ENCODE data around the gene IFNW1. TPM values are rescaled to one million over a fixed set of nuclear protein-coding genes. Genes with fewer than 3 reads are reported as not detected.
"Not testable (repeated sequence)": the region's sequence is repeated elsewhere in the genome, so short reads cannot be mapped to it uniquely, and the experiment has no call there.

The IFNW1 gene
- total and polyA plus RNA-seq, 8 donors, result not detected

DNA sequence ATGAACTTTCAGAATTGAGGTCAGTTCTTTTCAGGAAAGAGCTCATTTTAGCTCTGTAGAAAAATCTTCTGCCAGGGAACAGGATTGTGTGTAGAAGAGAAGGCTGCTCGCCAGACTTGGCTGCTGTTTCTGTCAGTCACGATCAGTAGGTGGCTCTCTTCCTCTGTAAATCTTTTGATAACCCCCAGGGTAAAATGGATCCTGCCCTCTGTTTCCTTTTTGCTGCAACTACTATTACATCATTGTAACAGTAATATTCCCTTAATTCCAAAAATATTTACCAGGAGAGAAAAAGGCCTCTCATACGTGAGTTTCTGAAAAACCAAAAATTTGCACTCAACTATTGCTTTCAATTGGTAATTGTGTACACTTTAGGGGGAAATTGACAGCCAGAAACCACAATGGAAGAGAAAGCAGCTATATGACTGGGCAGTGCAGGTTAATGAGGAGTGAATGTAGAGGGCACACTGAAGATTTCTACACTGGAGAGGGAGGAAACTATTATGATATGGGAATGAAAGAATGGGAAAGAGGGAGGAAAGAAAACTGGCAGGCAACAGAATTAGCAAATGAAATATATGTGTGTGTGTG is 12.5 kb upstream of the IFNW1 start:
- no peak overlapping the region for H3K27ac ChIP-seq
- TF ChIP-seq, protein P1, sequence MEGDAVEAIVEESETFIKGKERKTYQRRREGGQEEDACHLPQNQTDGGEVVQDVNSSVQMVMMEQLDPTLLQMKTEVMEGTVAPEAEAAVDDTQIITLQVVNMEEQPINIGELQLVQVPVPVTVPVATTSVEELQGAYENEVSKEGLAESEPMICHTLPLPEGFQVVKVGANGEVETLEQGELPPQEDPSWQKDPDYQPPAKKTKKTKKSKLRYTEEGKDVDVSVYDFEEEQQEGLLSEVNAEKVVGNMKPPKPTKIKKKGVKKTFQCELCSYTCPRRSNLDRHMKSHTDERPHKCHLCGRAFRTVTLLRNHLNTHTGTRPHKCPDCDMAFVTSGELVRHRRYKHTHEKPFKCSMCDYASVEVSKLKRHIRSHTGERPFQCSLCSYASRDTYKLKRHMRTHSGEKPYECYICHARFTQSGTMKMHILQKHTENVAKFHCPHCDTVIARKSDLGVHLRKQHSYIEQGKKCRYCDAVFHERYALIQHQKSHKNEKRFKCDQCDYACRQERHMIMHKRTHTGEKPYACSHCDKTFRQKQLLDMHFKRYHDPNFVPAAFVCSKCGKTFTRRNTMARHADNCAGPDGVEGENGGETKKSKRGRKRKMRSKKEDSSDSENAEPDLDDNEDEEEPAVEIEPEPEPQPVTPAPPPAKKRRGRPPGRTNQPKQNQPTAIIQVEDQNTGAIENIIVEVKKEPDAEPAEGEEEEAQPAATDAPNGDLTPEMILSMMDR (IDR thresholded peaks at IDR 0.05), result no peak
- no peaks in the 10 kb centered on the region for H3K4me1 ChIP-seq
- FAIRE-seq, result no peak
- H3K9me3 ChIP-seq, result no peaks in the 10 kb centered on the region
- intact Hi-C loops (cut with DNase I), result no loop called here
- no peak overlapping the region for H3K4me3 ChIP-seq
- no peak for DNase-seq
- H3K36me3 ChIP-seq, result no peaks in the 10 kb centered on the region
- WGBS, 2 donors, result 12 to 17% methylated on average over 3 of the region's 3 CpGs
- peak in 2 of 4 donors; percentile 45 to 49 for ATAC-seq
- no peaks in the 10 kb centered on the region for H3K27me3 ChIP-seq

DNA sequence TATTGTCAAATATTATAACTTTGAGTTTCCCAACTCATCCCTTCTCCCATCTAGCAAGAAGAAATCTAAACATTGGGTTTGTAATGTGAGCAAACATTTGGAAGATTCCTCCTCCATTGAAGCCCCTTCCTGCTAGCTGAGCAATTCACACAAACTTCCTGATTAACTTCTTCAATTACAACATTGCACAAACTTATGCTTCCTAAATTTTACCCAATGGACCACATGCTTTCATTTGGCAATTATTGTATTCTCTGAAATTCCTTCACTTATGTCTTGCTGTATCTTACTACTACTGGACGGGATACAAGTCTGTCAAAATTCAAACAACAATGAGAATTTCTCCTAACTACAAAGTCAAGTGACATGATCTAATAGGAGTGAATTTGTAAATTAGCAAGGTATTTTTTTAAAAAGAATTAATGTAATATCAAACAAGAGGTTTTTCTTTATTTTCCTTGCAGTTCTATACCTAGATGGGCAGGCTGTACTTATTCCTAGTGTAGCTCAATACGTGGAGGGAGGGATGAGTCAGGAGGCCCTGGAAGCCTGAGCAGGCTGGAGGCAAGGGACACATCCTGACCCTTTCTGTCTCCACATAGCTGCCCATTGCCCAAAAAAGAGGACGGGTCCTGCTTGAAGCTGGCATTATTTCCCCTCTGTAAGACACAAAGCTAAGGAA is 11.8 kb upstream of the IFNW1 start:
- no peak for FAIRE-seq

DNA sequence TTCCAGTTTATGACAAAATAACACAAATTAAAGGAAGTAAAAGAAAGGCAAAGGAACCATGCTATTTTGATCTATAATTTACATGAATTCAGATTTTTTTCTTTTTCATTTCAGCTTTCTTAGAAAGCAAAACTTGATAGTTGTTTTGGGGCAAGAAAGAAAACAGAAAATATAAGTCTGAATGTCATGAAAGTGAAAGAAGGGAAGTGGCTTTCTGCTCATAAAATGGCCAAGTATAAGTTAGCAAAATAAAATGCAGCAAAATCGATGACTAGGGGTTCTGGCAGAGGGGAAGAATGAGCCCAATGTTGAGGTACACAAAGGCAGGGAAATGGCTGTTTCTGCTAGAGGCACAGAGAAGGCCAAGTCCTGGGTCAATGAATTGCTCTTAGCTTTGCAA is 3.0 kb upstream of the IFNW1 start:
- 44 to 63% methylated on average over 1 of the region's 1 CpG for WGBS, 2 donors
- Histone ChIP-seq H3K4me1 (no peaks in the 10 kb centered on the region), H3K27me3 (no peaks in the 10 kb centered on the region), H3K27ac (no peak overlapping the region), H3K9me3 (no peaks in the 10 kb centered on the region), H3K36me3 (no peaks in the 10 kb centered on the region), H3K4me3 (no peak overlapping the region)
- no peak for FAIRE-seq
- no peak for ATAC-seq
- intact Hi-C loops (cut with DNase I), result no loop called here
- TF ChIP-seq, protein P1 (IDR thresholded peaks at IDR 0.05), result no peak
- DNase-seq, result no peak

More for the DNA sequence above, 11.8 kb upstream of the IFNW1 start:
- TF ChIP-seq, protein P1 (IDR thresholded peaks at IDR 0.05), result no peak
- H3K27ac ChIP-seq, result no peak overlapping the region
- ATAC-seq, result no peak
- no peaks in the 10 kb centered on the region for H3K36me3 ChIP-seq
- WGBS, 2 donors, result 31 to 40% methylated on average over 3 of the region's 3 CpGs
- no peaks in the 10 kb centered on the region for H3K27me3 ChIP-seq
- H3K4me1 ChIP-seq, result no peaks in the 10 kb centered on the region
- no peaks in the 10 kb centered on the region for H3K9me3 ChIP-seq
- intact Hi-C loops (cut with DNase I), result no loop called here
- H3K4me3 ChIP-seq, result no peak overlapping the region
- no peak for DNase-seq

DNA sequence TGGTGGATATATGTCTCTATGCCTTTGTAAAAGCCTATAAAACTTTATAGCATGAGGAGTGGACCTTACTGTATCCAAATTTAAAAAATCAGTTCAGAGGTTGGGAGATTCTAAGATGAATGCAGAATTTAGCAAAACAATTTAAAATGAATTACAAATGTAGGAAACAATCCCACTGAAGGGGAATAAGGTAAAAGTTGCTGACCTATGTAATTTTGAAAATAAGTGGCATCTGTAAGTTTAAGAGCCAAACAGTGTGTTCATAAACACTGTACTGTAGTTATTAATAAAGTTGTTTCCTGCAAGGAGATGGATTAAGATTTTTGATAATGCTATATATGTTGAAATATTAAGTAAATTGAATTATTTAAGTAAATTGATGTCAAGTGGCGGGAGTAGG is 4.6 kb downstream of the IFNW1 start:
- 86 to 93% methylated on average over 1 of the region's 1 CpG for WGBS, 2 donors
- no peak overlapping the region for H3K4me3 ChIP-seq
- DNase-seq, result no peak
- no peaks in the 10 kb centered on the region for H3K27me3 ChIP-seq
- no peak for FAIRE-seq
- no peak for ATAC-seq
- H3K4me1 ChIP-seq, result no peaks in the 10 kb centered on the region
- no peaks in the 10 kb centered on the region for H3K9me3 ChIP-seq
- TF ChIP-seq, protein P1 (IDR thresholded peaks at IDR 0.05), result no peak
- no peaks in the 10 kb centered on the region for H3K36me3 ChIP-seq
- no peak overlapping the region for H3K27ac ChIP-seq
- intact Hi-C loops (cut with DNase I), result no loop called here

DNA sequence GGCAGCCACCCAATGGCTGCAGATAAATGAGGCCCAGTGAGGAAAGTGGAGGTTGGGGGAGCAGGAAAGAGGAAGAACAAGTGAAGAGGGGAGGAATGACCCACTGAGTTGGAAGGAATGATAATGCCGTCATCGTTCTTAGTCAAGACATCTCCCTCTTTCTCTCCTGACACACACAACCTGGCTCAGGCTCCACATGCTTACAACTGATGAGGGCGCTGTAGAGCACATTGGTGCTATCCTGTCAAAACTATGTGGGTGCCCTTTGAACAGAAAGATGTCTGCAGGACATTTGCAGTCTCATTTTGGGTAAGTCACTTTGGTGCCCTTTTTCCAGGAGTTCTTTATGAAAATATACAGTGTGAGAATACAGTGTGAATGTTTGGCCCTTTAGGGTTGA is 5.9 kb downstream of the IFNW1 start:
- ATAC-seq, result no peak
- Histone ChIP-seq H3K4me1 (no peaks in the 10 kb centered on the region), H3K27me3 (no peaks in the 10 kb centered on the region), H3K4me3 (no peak overlapping the region), H3K36me3 (no peaks in the 10 kb centered on the region), H3K27ac (no peak overlapping the region), H3K9me3 (no peaks in the 10 kb centered on the region)
- no peak for FAIRE-seq
- TF ChIP-seq, protein P1 (IDR thresholded peaks at IDR 0.05), result no peak
- intact Hi-C loops (cut with DNase I), result no loop called here
- no peak for DNase-seq
- whole genome bisulfite sequencing, 2 donors, result 54 to 67% methylated on average over 3 of the region's 3 CpGs

DNA sequence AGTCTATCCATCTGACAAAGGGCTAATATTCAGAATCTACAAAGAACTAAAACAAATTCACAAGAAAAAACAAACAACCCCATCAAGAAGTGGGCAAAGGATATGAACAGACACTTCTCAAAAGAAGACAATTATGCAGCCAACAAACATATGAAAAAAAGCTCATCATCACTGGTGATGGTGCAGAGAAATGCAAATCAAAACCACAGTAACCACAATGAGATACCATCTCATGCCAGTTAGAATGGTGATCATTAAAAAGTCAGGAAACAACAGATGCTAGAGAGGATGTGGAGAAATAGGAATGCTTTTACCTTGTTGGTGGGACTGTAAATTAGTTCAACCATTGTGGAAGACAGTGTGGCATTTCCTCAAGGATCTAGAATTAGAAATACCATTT is 13.4 kb downstream of the IFNW1 start:
- H3K36me3 ChIP-seq; FAIRE-seq; H3K4me3 ChIP-seq; DNase-seq; H3K27me3 ChIP-seq; H3K27ac ChIP-seq; intact Hi-C loops (cut with DNase I); H3K9me3 ChIP-seq; H3K4me1 ChIP-seq; ATAC-seq: not testable (repeated sequence)

All from pancreas (tissue), 10 donors.